Heart right ventricle (tissue), 16 donors: ENCODE results near the gene UXT. TPM values are rescaled to one million over a fixed set of nuclear protein-coding genes. Genes with fewer than 3 reads are reported as not detected.

Experiments
- ATAC-seq, 8 donors: fragments of 200-7000 bp; cut with Tn5 transposase; one replicate each; pipeline ENCODE4 v1.9.1; 2020; ENCODE audit warnings: mild to moderate bottlenecking in 8 of 8, moderate library complexity in 8 of 8, moderate number of reproducible peaks in 1 of 8
- DNase-seq, 2 donors: peaks; one replicate each; pipeline ENCODE4 v3.0.0-alpha.2; 2020
- H3K27ac ChIP-seq, 10 donors: fragments of 200-600 bp; sonication (generic) in 2 of 10; one replicate each; pipeline versions ENCODE4 v1.5.0 to v1.8.0; 2020 to 2022; ENCODE audit warnings: mild to moderate bottlenecking in 3 of 10
- H3K27me3 ChIP-seq, 7 donors: fragments of 200-600 bp; one replicate each; pipeline ENCODE4 v1.8.0; 2021 to 2022; ENCODE audit warnings: mild to moderate bottlenecking in 2 of 7
- H3K36me3 ChIP-seq, 9 donors: fragments of 200-600 bp; sonication (generic) in 1 of 9; one replicate each; pipeline versions ENCODE4 v1.5.0 to v1.8.0; 2020 to 2022; ENCODE audit warnings: mild to moderate bottlenecking in 2 of 9
- H3K4me1 ChIP-seq, 9 donors: fragments of 200-600 bp; sonication (generic) in 1 of 9; one replicate each; pipeline versions ENCODE4 v1.5.0 to v1.8.0; 2020 to 2022; ENCODE audit warnings: mild to moderate bottlenecking in 4 of 9
- H3K4me3 ChIP-seq, 10 donors: fragments of 200-600 bp; sonication (generic) in 2 of 10; one replicate each; pipeline versions ENCODE4 v1.5.0 to v1.8.0; 2020 to 2022; ENCODE audit warnings: mild to moderate bottlenecking in 7 of 10, moderate library complexity in 2 of 10
- H3K9me3 ChIP-seq, 11 donors: fragments of 200-600 bp in 10 of 11; sonication (generic) in 2 of 11; one replicate each; pipeline versions ENCODE4 v1.5.0 to v1.8.0; 2013 to 2022; ENCODE audit warnings: mild to moderate bottlenecking in 2 of 11, control low read depth in 1 of 11, moderate library complexity in 1 of 11
- WGBS, 2 donors: extraction: QIAGEN DNeasy Blood & Tissue Kit; methylation state at CpG; one replicate each; pipeline ENCODE4 v1.1.7; 2013; ENCODE audit warnings: inconsistent platforms in 1 of 2; 5-methylcytosine and 5-hydroxymethylcytosine counted together
- intact Hi-C, 10 donors: fragments of 100-400 bp; cut with DNase I; formaldehyde crosslinking; loops; one replicate each; pipeline versions ENCODE4 v1.11.1 to v1.14.2; 2022
- polyA plus RNA-seq, 2 donors: library from polyadenylated mRNA; stranded (reverse); fragments of 200-250 nt; gene quantifications; one replicate each; pipeline ENCODE4 v1.2.3, GENCODE V29; 2013
- total RNA-seq, 10 donors: library from RNA; stranded (reverse); fragmentation: NEBNext Ultra II Directional in 3 of 10; extraction: Animal tissue kit (Norgen Biotek cat#: 25700) in 3 of 10; gene quantifications; one replicate each; pipeline versions ENCODE4 v1.2.1 to v1.2.4, GENCODE V29; 2021 to 2023
- TF ChIP-seq, protein P1 (sequence below), 9 donors: fragments of 200-600 bp; sonication (generic) in 2 of 9; IDR thresholded peaks; one replicate each; pipeline versions ENCODE4 v1.5.0 to v1.8.0; 2021 to 2022; ENCODE audit warnings: antibody characterized with exemption in 9 of 9, mild to moderate bottlenecking in 5 of 9, moderate library complexity in 1 of 9
- donor health status: Arrhythmogenic right ventricular cardiomyopathy.
- donor health status: ischemic (EF 13 %, LVEDD 7.1; RV severe dilation, severe dysfunction).
- donor health status: healthy with polysubstance abuse.
- donor health status: DM: no; HTN: yes; CAD: no.
- donor health status: DM: no; HTN: no; CAD: no.
- donor health status: ischemic (EF 25% LVEDD 6.9; RV normal size, moderate dysfunction).
- donor health status: ischemic (EF 25% LVEDD 5.7; RV mildly dilated, moderate dysfunction).
- donor health status: healthy.
- donor health status: DM: yes; HTN: yes; CAD: no.
- donor health status: Ischemic cardiomyopathy.
- donor health status: ischemic (EF 35%, LVEDD 5.7; RV mildly dilated, moderate dysfunction).
- donor health status: nonischemic (EF 11% LVEDD 7.7; RV severe dilation, severe dysfunction).
- donor health status: DM: yes; HTN: yes; CAD: no.
- donor health status: PGD.
- donor health status: ischemic (EF 29% LVEDD 5.4; RV normal size, mild dysfunction).
- donor health status: nonischemic (EF 23%, LVEDD 6.1; RV moderate dilation, normal function).

The UXT gene
- total and polyA plus RNA-seq, 12 donors: 84.1 to 242 (median 92.1) TPM

- ATAC-seq (no peak), DNase-seq (no peak)
- TF ChIP-seq, protein P1, sequence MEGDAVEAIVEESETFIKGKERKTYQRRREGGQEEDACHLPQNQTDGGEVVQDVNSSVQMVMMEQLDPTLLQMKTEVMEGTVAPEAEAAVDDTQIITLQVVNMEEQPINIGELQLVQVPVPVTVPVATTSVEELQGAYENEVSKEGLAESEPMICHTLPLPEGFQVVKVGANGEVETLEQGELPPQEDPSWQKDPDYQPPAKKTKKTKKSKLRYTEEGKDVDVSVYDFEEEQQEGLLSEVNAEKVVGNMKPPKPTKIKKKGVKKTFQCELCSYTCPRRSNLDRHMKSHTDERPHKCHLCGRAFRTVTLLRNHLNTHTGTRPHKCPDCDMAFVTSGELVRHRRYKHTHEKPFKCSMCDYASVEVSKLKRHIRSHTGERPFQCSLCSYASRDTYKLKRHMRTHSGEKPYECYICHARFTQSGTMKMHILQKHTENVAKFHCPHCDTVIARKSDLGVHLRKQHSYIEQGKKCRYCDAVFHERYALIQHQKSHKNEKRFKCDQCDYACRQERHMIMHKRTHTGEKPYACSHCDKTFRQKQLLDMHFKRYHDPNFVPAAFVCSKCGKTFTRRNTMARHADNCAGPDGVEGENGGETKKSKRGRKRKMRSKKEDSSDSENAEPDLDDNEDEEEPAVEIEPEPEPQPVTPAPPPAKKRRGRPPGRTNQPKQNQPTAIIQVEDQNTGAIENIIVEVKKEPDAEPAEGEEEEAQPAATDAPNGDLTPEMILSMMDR (IDR thresholded peaks at IDR 0.05): no peak
- peaks cover 0 to 28% (median 0%) of the 10 kb centered on the region in 7 donors for H3K27me3 ChIP-seq
- intact Hi-C loops: no loop called here
- H3K27ac ChIP-seq: no peak overlapping the region
- no peaks in the 10 kb centered on the region for H3K36me3 ChIP-seq
- no peaks in the 10 kb centered on the region for H3K9me3 ChIP-seq
- no peak overlapping the region for H3K4me3 ChIP-seq
- no peaks in the 10 kb centered on the region for H3K4me1 ChIP-seq
Measured at GRCh38 chrX:47612418-47612817, 46.6 kb downstream of the UXT start.

- no peak for DNase-seq
- TF ChIP-seq, protein P1 (IDR thresholded peaks at IDR 0.05): no peak
- Histone ChIP-seq H3K27me3 (peaks cover 0 to 26% (median 0%) of the 10 kb centered on the region in 7 donors), H3K4me3 (no peak overlapping the region), H3K36me3 (no peaks in the 10 kb centered on the region), H3K4me1 (no peaks in the 10 kb centered on the region), H3K9me3 (no peaks in the 10 kb centered on the region), H3K27ac (no peak overlapping the region)
- WGBS, 2 donors: 89 to 96% methylated on average over 2 of the region's 2 CpGs
- intact Hi-C loops: no loop called here
- no peak for ATAC-seq
Measured at GRCh38 chrX:47611926-47612325, 47.1 kb downstream of the UXT start.

- ATAC-seq (no peak), DNase-seq (no peak)
- 87 to 91% methylated on average over 2 of the region's 2 CpGs for WGBS, 2 donors
- peaks cover 0 to 22% (median 0%) of the 10 kb centered on the region in 7 donors for H3K27me3 ChIP-seq
- no peaks in the 10 kb centered on the region for H3K9me3 ChIP-seq
- intact Hi-C loops: no loop called here
- no peak overlapping the region for H3K4me3 ChIP-seq
- no peaks in the 10 kb centered on the region for H3K36me3 ChIP-seq
- TF ChIP-seq, protein P1 (IDR thresholded peaks at IDR 0.05): no peak
- no peaks in the 10 kb centered on the region for H3K4me1 ChIP-seq
- H3K27ac ChIP-seq: no peak overlapping the region
Measured at GRCh38 chrX:47611489-47611888, 47.5 kb downstream of the UXT start.

GRCh38 chrX:47610511-47610910 lies 48.5 kb downstream of the UXT start:
- WGBS, 2 donors: 63 to 70% methylated on average over 4 of the region's 4 CpGs
- intact Hi-C loops: no loop called here

More at GRCh38 chrX:47610511-47610910, 48.5 kb downstream of the UXT start:
- Histone ChIP-seq H3K4me3 (no peak overlapping the region), H3K4me1 (no peaks in the 10 kb centered on the region), H3K27me3 (peaks cover 0 to 12% (median 0%) of the 10 kb centered on the region in 7 donors), H3K9me3 (no peaks in the 10 kb centered on the region), H3K27ac (no peak overlapping the region), H3K36me3 (no peaks in the 10 kb centered on the region)
- ATAC-seq: no peak
- TF ChIP-seq, protein P1 (IDR thresholded peaks at IDR 0.05): no peak
- no peak for DNase-seq
